GM18517 (cell line): ENCODE results near the gene TCERG1.

Experiments
- ATAC-seq: cut with Tn5 transposase; IDR thresholded peaks from one replicate; pipeline ENCODE4 v1.9.1; 2021; ENCODE audit warnings: mild to moderate bottlenecking, moderate library complexity; ENCODE audit not compliant: unreplicated experiment

TCERG1 gene

GRCh38 chr5:146446861-146447733, at the start of gene TCERG1:
TCERG1 (plus strand) TSS chr5:146447333; CDS start chr5:146447350, 17 bp downstream.
- peak; percentile 98 for ATAC-seq

GRCh38 chr5:146398826-146399225, 48.3 kb upstream of the TCERG1 start:
- no peak for ATAC-seq

GRCh38 chr5:146399481-146399880, 47.7 kb upstream of the TCERG1 start:
- no peak for ATAC-seq

- no peak for ATAC-seq
Measured at GRCh38 chr5:146400201-146400600, 46.9 kb upstream of the TCERG1 start.

- ATAC-seq: no peak
Measured at GRCh38 chr5:146401021-146401420, 46.1 kb upstream of the TCERG1 start.

GRCh38 chr5:146402949-146403348, 44.2 kb upstream of the TCERG1 start:
- no peak for ATAC-seq

GRCh38 chr5:146409054-146409671, 38.0 kb upstream of the TCERG1 start:
- no peak for ATAC-seq

- no peak for ATAC-seq
Measured at GRCh38 chr5:146410272-146410671, 36.9 kb upstream of the TCERG1 start.

GRCh38 chr5:146419696-146420095, 27.4 kb upstream of the TCERG1 start:
- ATAC-seq: no peak

GRCh38 chr5:146425023-146425422, 22.1 kb upstream of the TCERG1 start:
- no peak for ATAC-seq

- no peak for ATAC-seq
Measured at GRCh38 chr5:146426305-146426704, 20.8 kb upstream of the TCERG1 start.

GRCh38 chr5:146426853-146427618, 20.1 kb upstream of the TCERG1 start:
- peak; percentile 65 for ATAC-seq

- no peak for ATAC-seq
Measured at GRCh38 chr5:146427619-146427997, 19.5 kb upstream of the TCERG1 start.

- ATAC-seq: no peak
Measured at GRCh38 chr5:146428658-146429057, 18.5 kb upstream of the TCERG1 start.

GRCh38 chr5:146440353-146440752, 6.8 kb upstream of the TCERG1 start:
- no peak for ATAC-seq

- ATAC-seq: no peak
Measured at GRCh38 chr5:146440870-146441495, 6.2 kb upstream of the TCERG1 start.

- ATAC-seq: no peak
Measured at GRCh38 chr5:146441896-146442295, 5.2 kb upstream of the TCERG1 start.

GRCh38 chr5:146447734-146448380, 724 bp downstream of the TCERG1 start:
- peak; percentile 20 for ATAC-seq

GRCh38 chr5:146448783-146449519, 1.8 kb downstream of the TCERG1 start:
- ATAC-seq: no peak

GRCh38 chr5:146450002-146450401, 2.9 kb downstream of the TCERG1 start:
- no peak for ATAC-seq
